HepG2 (cell line): ENCODE measurements around the gene RPL19. TPM values are rescaled to one million over a fixed set of nuclear protein-coding genes. Genes with fewer than 3 reads are reported as not detected.

ENCODE experiments used
- DPF2 ChIP-seq: sonication (generic); formaldehyde crosslinking; IDR thresholded peaks from 2 replicates; pipeline ENCODE4 v1.4.0; 2020; ENCODE audit warnings: mild to moderate bottlenecking, low read depth, missing genetic modification reagents, borderline replicate concordance
- FOXA1 ChIP-seq, 2 experiments: fragments of 450-650 bp in 1 of 2; sonication (generic) in 1 of 2; formaldehyde crosslinking in 1 of 2; IDR thresholded peaks; 2 replicates each; pipeline versions ENCODE4 v1.4.0 to v1.6.1; 2016 to 2020; ENCODE audit warnings: missing genetic modification reagents in 1 of 2
- NFATC3 ChIP-seq: sonication (generic); formaldehyde crosslinking; IDR thresholded peaks from 2 replicates; pipeline ENCODE4 v1.5.1; 2020; ENCODE audit warnings: mild to moderate bottlenecking, missing genetic modification reagents
- ONECUT2 ChIP-seq: sonication (generic); formaldehyde crosslinking; IDR thresholded peaks from 2 replicates; pipeline ENCODE4 v1.4.0; 2020; ENCODE audit warnings: missing genetic modification reagents
- RAD21 ChIP-seq: fragments of 450-650 bp; formaldehyde crosslinking; IDR thresholded peaks from 2 replicates; pipeline ENCODE4 v1.5.0; 2020; ENCODE audit warnings: mild to moderate bottlenecking
- RXRA ChIP-seq: sonication (generic); formaldehyde crosslinking; IDR thresholded peaks from 2 replicates; pipeline ENCODE4 v1.5.1; 2020; ENCODE audit warnings: missing genetic modification reagents
- ZNF607 ChIP-seq: sonication (generic); formaldehyde crosslinking; IDR thresholded peaks from 2 replicates; pipeline ENCODE4 v1.5.1; 2020; ENCODE audit warnings: missing genetic modification reagents, mild to moderate bottlenecking, borderline replicate concordance
- ZSCAN22 ChIP-seq: sonication (generic); formaldehyde crosslinking; IDR thresholded peaks from 2 replicates; pipeline ENCODE4 v1.4.0; 2020; ENCODE audit warnings: mild to moderate bottlenecking, missing genetic modification reagents
- polyA plus RNA-seq, 8 experiments: library from polyadenylated mRNA; depleted of rRNA in 3 of 8; stranded (reverse) in 7 of 8; unstranded in 1 of 8; fragments of >200 nt; fragmentation: Illumina TruSeq in 4 of 8; extraction: Trizol in 4 of 8; gene quantifications; 2 replicates each; pipeline versions ENCODE4 v1.2.1 to v1.2.3, GENCODE V29; 2011 to 2016; ENCODE audit warnings: low read depth in 4 of 8, missing spikeins in 1 of 8, mixed read lengths in 1 of 8; ENCODE audit not compliant: insufficient read depth in 1 of 8
- total RNA-seq, 5 experiments: library from RNA; depleted of rRNA; stranded (reverse); fragments of >200 nt; fragmentation: Illumina TruSeq; extraction: Trizol; gene quantifications; 2 replicates each; pipeline ENCODE4 v1.2.3, GENCODE V29; 2016; ENCODE audit warnings: low read depth in 1 of 5
- TF ChIP-seq, protein P1 (sequence below): sonication (generic); formaldehyde crosslinking; IDR thresholded peaks from 2 replicates; pipeline ENCODE4 v1.4.0; 2020; ENCODE audit warnings: mild to moderate bottlenecking, missing genetic modification reagents
- TF ChIP-seq, protein P2 (sequence below): sonication (generic); formaldehyde crosslinking; IDR thresholded peaks from 2 replicates; pipeline ENCODE4 v1.4.0; 2020; ENCODE audit warnings: missing genetic modification reagents
- TF ChIP-seq, protein P3 (sequence below): sonication (generic); IDR thresholded peaks from 2 replicates; pipeline ENCODE4 v1.6.1; 2016; ENCODE audit warnings: low read depth, borderline replicate concordance
- TF ChIP-seq, protein P4 (sequence below): sonication (generic); formaldehyde crosslinking; IDR thresholded peaks from 2 replicates; pipeline ENCODE4 v1.5.1; 2020; ENCODE audit warnings: mild to moderate bottlenecking, moderate library complexity, missing genetic modification reagents
- TF ChIP-seq, protein P5 (sequence below): IDR thresholded peaks from 2 replicates; pipeline ENCODE4 v1.6.1; 2018; ENCODE audit warnings: missing genetic modification reagents, mild to moderate bottlenecking, missing compliant biosample characterization
- TF ChIP-seq, protein P6 (sequence below): sonication (generic); formaldehyde crosslinking; IDR thresholded peaks from 2 replicates; pipeline ENCODE4 v1.5.0; 2020; ENCODE audit warnings: mild to moderate bottlenecking, missing genetic modification reagents, moderate library complexity
- TF ChIP-seq, protein P7 (sequence below): sonication (generic); formaldehyde crosslinking; IDR thresholded peaks from 2 replicates; pipeline ENCODE4 v1.4.0; 2020; ENCODE audit warnings: missing genetic modification reagents, low read depth, mild to moderate bottlenecking, borderline replicate concordance
- TF ChIP-seq, protein P8 (sequence below): IDR thresholded peaks from 2 replicates; pipeline ENCODE4 v1.6.1; 2012; ENCODE audit warnings: inconsistent platforms

The RPL19 gene
- total and polyA plus RNA-seq, 2 of the 13 experiments (the other 11 are each of a cell fraction or from before 2014, with no cell fraction given) = 2,522 to 2,768 TPM

DNA sequence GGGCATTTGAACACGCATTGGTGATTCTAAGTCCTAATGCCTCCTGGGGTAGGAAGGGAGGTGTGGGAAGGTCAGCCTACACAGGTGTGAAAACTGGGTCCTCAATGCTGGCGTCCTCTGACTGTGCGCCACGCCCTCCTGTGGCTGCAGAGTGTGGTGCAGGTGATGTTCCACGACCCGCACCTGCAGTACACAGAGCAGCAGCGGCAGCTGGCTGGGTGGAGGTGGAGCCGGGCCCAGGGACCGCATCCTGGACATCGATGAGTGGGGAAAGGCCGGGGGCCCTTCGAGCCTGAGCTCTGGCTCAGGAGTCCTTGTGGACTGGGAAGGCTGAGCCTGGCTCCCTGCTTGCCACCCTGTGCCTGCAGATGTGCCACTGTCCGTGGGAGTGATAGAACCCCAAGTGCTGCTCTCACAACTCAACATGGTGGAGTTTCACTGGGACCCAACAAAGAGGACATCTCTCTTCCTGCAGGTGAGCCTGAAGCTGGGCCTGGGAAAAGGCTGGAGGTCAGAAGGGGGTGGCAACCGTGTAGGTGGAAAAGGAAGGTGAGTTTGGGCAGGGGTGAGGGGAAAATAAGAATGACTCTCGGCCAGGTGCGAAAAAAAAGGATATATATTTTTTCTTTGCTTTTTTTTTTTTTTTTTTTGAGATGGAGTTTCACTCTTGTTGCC, 39.7 kb downstream of the RPL19 start (continued):
- TF ChIP-seq, protein P1, sequence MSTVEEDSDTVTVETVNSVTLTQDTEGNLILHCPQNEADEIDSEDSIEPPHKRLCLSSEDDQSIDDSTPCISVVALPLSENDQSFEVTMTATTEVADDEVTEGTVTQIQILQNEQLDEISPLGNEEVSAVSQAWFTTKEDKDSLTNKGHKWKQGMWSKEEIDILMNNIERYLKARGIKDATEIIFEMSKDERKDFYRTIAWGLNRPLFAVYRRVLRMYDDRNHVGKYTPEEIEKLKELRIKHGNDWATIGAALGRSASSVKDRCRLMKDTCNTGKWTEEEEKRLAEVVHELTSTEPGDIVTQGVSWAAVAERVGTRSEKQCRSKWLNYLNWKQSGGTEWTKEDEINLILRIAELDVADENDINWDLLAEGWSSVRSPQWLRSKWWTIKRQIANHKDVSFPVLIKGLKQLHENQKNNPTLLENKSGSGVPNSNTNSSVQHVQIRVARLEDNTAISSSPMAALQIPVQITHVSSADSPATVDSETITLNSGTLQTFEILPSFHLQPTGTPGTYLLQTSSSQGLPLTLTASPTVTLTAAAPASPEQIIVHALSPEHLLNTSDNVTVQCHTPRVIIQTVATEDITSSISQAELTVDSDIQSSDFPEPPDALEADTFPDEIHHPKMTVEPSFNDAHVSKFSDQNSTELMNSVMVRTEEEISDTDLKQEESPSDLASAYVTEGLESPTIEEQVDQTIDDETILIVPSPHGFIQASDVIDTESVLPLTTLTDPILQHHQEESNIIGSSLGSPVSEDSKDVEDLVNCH (CRISPR knock-in tag) = no peak
- no peak for TF ChIP-seq ZNF607 (CRISPR knock-in tag)
- TF ChIP-seq, protein P2, sequence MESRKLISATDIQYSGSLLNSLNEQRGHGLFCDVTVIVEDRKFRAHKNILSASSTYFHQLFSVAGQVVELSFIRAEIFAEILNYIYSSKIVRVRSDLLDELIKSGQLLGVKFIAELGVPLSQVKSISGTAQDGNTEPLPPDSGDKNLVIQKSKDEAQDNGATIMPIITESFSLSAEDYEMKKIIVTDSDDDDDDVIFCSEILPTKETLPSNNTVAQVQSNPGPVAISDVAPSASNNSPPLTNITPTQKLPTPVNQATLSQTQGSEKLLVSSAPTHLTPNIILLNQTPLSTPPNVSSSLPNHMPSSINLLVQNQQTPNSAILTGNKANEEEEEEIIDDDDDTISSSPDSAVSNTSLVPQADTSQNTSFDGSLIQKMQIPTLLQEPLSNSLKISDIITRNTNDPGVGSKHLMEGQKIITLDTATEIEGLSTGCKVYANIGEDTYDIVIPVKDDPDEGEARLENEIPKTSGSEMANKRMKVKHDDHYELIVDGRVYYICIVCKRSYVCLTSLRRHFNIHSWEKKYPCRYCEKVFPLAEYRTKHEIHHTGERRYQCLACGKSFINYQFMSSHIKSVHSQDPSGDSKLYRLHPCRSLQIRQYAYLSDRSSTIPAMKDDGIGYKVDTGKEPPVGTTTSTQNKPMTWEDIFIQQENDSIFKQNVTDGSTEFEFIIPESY (CRISPR knock-in tag) = 0 out of 2 replicates have a peak, but pooled peaks have one; percentile 34
- TF ChIP-seq, protein P3, sequence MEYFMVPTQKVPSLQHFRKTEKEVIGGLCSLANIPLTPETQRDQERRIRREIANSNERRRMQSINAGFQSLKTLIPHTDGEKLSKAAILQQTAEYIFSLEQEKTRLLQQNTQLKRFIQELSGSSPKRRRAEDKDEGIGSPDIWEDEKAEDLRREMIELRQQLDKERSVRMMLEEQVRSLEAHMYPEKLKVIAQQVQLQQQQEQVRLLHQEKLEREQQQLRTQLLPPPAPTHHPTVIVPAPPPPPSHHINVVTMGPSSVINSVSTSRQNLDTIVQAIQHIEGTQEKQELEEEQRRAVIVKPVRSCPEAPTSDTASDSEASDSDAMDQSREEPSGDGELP = peak; percentile 35; the same call in 1 of the 2 replicates
- TF ChIP-seq NFATC3 (CRISPR knock-in tag) = 0 out of 2 replicates have a peak, but pooled peaks have one; percentile 58
- no peak for TF ChIP-seq FOXA1 (IDR thresholded peaks at IDR 0.05)
- TF ChIP-seq FOXA1 (CRISPR knock-in tag; IDR thresholded peaks at IDR 0.05) = peak; percentile 55
- TF ChIP-seq RXRA (CRISPR knock-in tag) = 0 out of 2 replicates have a peak, but pooled peaks have one; percentile 37
- TF ChIP-seq, protein P4, sequence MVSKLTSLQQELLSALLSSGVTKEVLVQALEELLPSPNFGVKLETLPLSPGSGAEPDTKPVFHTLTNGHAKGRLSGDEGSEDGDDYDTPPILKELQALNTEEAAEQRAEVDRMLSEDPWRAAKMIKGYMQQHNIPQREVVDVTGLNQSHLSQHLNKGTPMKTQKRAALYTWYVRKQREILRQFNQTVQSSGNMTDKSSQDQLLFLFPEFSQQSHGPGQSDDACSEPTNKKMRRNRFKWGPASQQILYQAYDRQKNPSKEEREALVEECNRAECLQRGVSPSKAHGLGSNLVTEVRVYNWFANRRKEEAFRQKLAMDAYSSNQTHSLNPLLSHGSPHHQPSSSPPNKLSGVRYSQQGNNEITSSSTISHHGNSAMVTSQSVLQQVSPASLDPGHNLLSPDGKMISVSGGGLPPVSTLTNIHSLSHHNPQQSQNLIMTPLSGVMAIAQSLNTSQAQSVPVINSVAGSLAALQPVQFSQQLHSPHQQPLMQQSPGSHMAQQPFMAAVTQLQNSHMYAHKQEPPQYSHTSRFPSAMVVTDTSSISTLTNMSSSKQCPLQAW = no peak
- no peak for TF ChIP-seq DPF2 (CRISPR knock-in tag)
- TF ChIP-seq, protein P5, sequence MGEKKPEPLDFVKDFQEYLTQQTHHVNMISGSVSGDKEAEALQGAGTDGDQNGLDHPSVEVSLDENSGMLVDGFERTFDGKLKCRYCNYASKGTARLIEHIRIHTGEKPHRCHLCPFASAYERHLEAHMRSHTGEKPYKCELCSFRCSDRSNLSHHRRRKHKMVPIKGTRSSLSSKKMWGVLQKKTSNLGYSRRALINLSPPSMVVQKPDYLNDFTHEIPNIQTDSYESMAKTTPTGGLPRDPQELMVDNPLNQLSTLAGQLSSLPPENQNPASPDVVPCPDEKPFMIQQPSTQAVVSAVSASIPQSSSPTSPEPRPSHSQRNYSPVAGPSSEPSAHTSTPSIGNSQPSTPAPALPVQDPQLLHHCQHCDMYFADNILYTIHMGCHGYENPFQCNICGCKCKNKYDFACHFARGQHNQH = peak; percentile 35; the same call in 1 of the 2 replicates
- peak; percentile 40; the same call in 1 of the 2 replicates for TF ChIP-seq RAD21
- TF ChIP-seq, protein P6, sequence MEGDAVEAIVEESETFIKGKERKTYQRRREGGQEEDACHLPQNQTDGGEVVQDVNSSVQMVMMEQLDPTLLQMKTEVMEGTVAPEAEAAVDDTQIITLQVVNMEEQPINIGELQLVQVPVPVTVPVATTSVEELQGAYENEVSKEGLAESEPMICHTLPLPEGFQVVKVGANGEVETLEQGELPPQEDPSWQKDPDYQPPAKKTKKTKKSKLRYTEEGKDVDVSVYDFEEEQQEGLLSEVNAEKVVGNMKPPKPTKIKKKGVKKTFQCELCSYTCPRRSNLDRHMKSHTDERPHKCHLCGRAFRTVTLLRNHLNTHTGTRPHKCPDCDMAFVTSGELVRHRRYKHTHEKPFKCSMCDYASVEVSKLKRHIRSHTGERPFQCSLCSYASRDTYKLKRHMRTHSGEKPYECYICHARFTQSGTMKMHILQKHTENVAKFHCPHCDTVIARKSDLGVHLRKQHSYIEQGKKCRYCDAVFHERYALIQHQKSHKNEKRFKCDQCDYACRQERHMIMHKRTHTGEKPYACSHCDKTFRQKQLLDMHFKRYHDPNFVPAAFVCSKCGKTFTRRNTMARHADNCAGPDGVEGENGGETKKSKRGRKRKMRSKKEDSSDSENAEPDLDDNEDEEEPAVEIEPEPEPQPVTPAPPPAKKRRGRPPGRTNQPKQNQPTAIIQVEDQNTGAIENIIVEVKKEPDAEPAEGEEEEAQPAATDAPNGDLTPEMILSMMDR (CRISPR knock-in tag) = peak; percentile 92
- no peak for TF ChIP-seq ONECUT2 (CRISPR knock-in tag)
- TF ChIP-seq, protein P7, sequence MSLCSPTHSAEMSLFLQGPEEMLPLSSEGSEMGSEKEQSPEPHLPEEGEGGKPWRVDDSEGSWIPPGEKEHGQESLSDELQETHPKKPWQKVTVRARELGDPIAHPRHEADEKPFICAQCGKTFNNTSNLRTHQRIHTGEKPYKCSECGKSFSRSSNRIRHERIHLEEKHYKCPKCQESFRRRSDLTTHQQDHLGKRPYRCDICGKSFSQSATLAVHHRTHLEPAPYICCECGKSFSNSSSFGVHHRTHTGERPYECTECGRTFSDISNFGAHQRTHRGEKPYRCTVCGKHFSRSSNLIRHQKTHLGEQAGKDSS (CRISPR knock-in tag) = peak; percentile 26; the same call in 1 of the 2 replicates
- TF ChIP-seq, protein P8, sequence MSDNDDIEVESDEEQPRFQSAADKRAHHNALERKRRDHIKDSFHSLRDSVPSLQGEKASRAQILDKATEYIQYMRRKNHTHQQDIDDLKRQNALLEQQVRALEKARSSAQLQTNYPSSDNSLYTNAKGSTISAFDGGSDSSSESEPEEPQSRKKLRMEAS = peak; percentile 38; the same call in 1 of the 2 replicates
- TF ChIP-seq ZSCAN22 (CRISPR knock-in tag) = no peak
